Left lung (tissue), 10 donors: Measurements from ENCODE around the gene OR14I1. TPM values are rescaled to one million over a fixed set of nuclear protein-coding genes. Genes with fewer than 3 reads are reported as not detected.
"Not testable (repeated sequence)": the region's sequence is repeated elsewhere in the genome, so short reads cannot be mapped to it uniquely, and the experiment has no call there.

ENCODE experiments used
- ATAC-seq: fragments of 200-7000 bp; cut with Tn5 transposase; one replicate; pipeline ENCODE4 v1.9.1; 2020; ENCODE audit warnings: moderate library complexity
- DNase-seq, 4 donors: peaks; one replicate each; pipeline ENCODE4 v3.0.0-alpha.2; 2013 to 2020
- H3K27ac ChIP-seq, 2 donors: fragments of 200-600 bp; sonication (generic) in 1 of 2; one replicate each; pipeline versions ENCODE4 v1.5.0 to v1.8.0; 2020 to 2021
- H3K27me3 ChIP-seq, 2 donors: fragments of 200-600 bp; sonication (generic) in 1 of 2; one replicate each; pipeline versions ENCODE4 v1.5.0 to v1.8.0; 2020 to 2021
- H3K36me3 ChIP-seq, 2 donors: fragments of 200-600 bp; sonication (generic) in 1 of 2; one replicate each; pipeline versions ENCODE4 v1.5.0 to v1.8.0; 2020 to 2021
- H3K4me1 ChIP-seq, 2 donors: fragments of 200-600 bp; one replicate each; pipeline ENCODE4 v1.8.0; 2021
- H3K4me3 ChIP-seq, 2 donors: fragments of 200-600 bp; sonication (generic) in 1 of 2; one replicate each; pipeline versions ENCODE4 v1.5.0 to v1.8.0; 2020 to 2021; ENCODE audit warnings: mild to moderate bottlenecking in 1 of 2
- H3K9me3 ChIP-seq, 2 donors: fragments of 200-600 bp; sonication (generic) in 1 of 2; one replicate each; pipeline versions ENCODE4 v1.5.0 to v1.8.0; 2020 to 2021
- intact Hi-C, 2 donors: fragments of 100-400 bp; cut with DNase I; formaldehyde crosslinking; loops; one replicate each; pipeline versions ENCODE4 v1.11.2 to v1.14.2; 2022
- polyA plus RNA-seq, 6 donors: library from polyadenylated mRNA; unstranded; fragments of 120-200 nt; gene quantifications; one replicate each; pipeline ENCODE4 v1.2.1, GENCODE V29; 2013; ENCODE audit not compliant: insufficient read length in 6 of 6
- total RNA-seq, 2 donors: library from RNA; stranded (reverse); fragmentation: NEBNext Ultra II Directional; extraction: Animal tissue kit (Norgen Biotek cat#: 25700); gene quantifications; one replicate each; pipeline ENCODE4 v1.2.1, GENCODE V29; 2021
- donor health status: DM: no; HTN: yes; CAD: no.
- donor health status: DM: no; HTN: no; CAD: no.

The OR14I1 gene
- total and polyA plus RNA-seq, 8 donors = not detected

DNA sequence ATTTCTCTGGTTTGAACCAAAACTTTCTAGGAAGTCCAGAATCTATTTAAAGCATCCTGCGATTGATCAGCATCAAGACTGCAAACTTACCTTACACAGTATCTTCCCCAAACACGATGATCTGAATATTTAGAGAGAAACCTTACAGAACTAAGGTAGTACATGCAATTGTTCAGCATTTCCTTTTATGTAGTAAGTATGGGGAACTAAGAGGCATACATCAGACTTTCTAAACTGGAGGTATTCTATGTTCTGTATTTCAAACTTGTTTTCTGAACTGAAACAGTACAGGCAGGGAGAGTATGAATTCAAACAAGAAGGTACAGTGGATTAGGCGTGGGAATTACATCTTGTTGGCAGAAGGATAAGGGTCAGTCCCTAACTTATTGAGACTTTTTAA lies 47.2 kb downstream of the OR14I1 start, which contains the start of gene OR2T27:
Gene OR2T27 (minus strand): TSS at position 175 of the 400 bp plus-strand sequence. CDS start 4,644 bp downstream, outside the sequence.
- H3K4me1 ChIP-seq, DNase-seq, H3K4me3 ChIP-seq, intact Hi-C loops, H3K27ac ChIP-seq, H3K27me3 ChIP-seq, H3K9me3 ChIP-seq, H3K36me3 ChIP-seq, ATAC-seq: not testable (repeated sequence)

Other genes with a start within 250 kb of the OR14I1 start
- gene OR2T3, start 229.4 kb downstream of the OR14I1 start, total RNA-seq = not detected
- gene OR2T3, start 229.4 kb downstream of the OR14I1 start, polyA plus RNA-seq = not detected
- gene OR2T5, start 214.2 kb downstream of the OR14I1 start, total RNA-seq = not detected
- gene OR2T5, start 214.2 kb downstream of the OR14I1 start, polyA plus RNA-seq = not detected
- gene OR2G6, start 194.7 kb downstream of the OR14I1 start, total RNA-seq = not detected
- gene OR2G6, start 194.7 kb downstream of the OR14I1 start, polyA plus RNA-seq = under 1 TPM in 4 of 6 donors, not detected in 2; 0.04 to 0.06 (median 0.04) TPM
- not detected for gene OR2T29, start 140.0 kb downstream of the OR14I1 start, total RNA-seq
- not detected for gene OR2T29, start 140.0 kb downstream of the OR14I1 start, polyA plus RNA-seq
- not detected for gene OR2T34, start 128.0 kb downstream of the OR14I1 start, total RNA-seq
- not detected for gene OR2T34, start 128.0 kb downstream of the OR14I1 start, polyA plus RNA-seq
- gene OR2T10, start 105.1 kb downstream of the OR14I1 start, total RNA-seq = not detected
- gene OR2T10, start 105.1 kb downstream of the OR14I1 start, polyA plus RNA-seq = not detected
- not detected for gene OR2T11, start 67.7 kb downstream of the OR14I1 start, total RNA-seq
- gene OR2T11, start 67.7 kb downstream of the OR14I1 start, polyA plus RNA-seq = under 1 TPM in 1 of 6 donors, not detected in 5; 0.04 TPM
- gene OR2T35, start 57.5 kb downstream of the OR14I1 start, total RNA-seq = not detected
- not detected for gene OR2T35, start 57.5 kb downstream of the OR14I1 start, polyA plus RNA-seq
- not detected for gene OR2T27, start 47.2 kb downstream of the OR14I1 start, total RNA-seq
- not detected for gene OR2T27, start 47.2 kb downstream of the OR14I1 start, polyA plus RNA-seq
- gene LYPD8, start 53.0 kb upstream of the OR14I1 start, total RNA-seq = not detected
- not detected for gene LYPD8, start 53.0 kb upstream of the OR14I1 start, polyA plus RNA-seq
- 10 to 100 TPM; 24.0 to 26.5 TPM for gene SH3BP5L, start 123.1 kb upstream of the OR14I1 start, total RNA-seq
- gene SH3BP5L, start 123.1 kb upstream of the OR14I1 start, polyA plus RNA-seq = 10 to 100 TPM; 23.0 to 25.8 (median 23.5) TPM
- gene ZNF672, start 135.5 kb upstream of the OR14I1 start, total RNA-seq = 10 to 100 TPM; 31.2 to 35.5 TPM
- gene ZNF672, start 135.5 kb upstream of the OR14I1 start, polyA plus RNA-seq = 10 to 100 TPM; 16.2 to 22.0 (median 18.7) TPM
- gene ZNF692, start 156.3 kb upstream of the OR14I1 start, total RNA-seq = 10 to 100 TPM; 31.9 to 44.6 TPM
- 10 to 100 TPM; 41.6 to 66.6 (median 59.3) TPM for gene ZNF692, start 156.3 kb upstream of the OR14I1 start, polyA plus RNA-seq
- 10 to 100 TPM in 1 of 2 donors, 1 to 10 TPM in 1; 7.0 to 10.2 TPM for gene PGBD2, start 203.5 kb upstream of the OR14I1 start, total RNA-seq
- 10 to 100 TPM; 11.0 to 12.7 (median 12.3) TPM for gene PGBD2, start 203.5 kb upstream of the OR14I1 start, polyA plus RNA-seq